ENCODE results near the gene RFTN1. TPM values are rescaled to one million over a fixed set of nuclear protein-coding genes. Genes with fewer than 3 reads are reported as not detected.

Gene RFTN1
- total and polyA plus RNA-seq, 10 of the 15 experiments (the other 5 are each of a cell fraction or from before 2014, with no cell fraction given): 20.6 to 213 (median 147) TPM

GRCh38 chr3:16370872-16371740 is 142.4 kb downstream of the RFTN1 start (continued):
- TF ChIP-seq CEBPB (IDR thresholded peaks at IDR 0.05; ENCODE audit: borderline replicate concordance in 1 of 2, low read depth in 2 of 2, low read length in 2 of 2): no peak
- peak; percentile 72 for TF ChIP-seq MTA2 (IDR thresholded peaks at IDR 0.05; ENCODE audit: low read depth)
- TF ChIP-seq CHD4 (IDR thresholded peaks at IDR 0.05): no peak
- TF ChIP-seq ZSCAN29 (IDR thresholded peaks at IDR 0.05): no peak
- TF ChIP-seq RAD51 (IDR thresholded peaks at IDR 0.05): no peak
- peak; percentile 83 for TF ChIP-seq NR2F1 (conservative IDR thresholded peaks at IDR 0.05)
- TF ChIP-seq MAX (IDR thresholded peaks at IDR 0.05; ENCODE audit: low read depth, low read length): no peak
- no peak for TF ChIP-seq USF1 (IDR thresholded peaks at IDR 0.05; ENCODE audit: borderline replicate concordance, extremely low read length, insufficient read depth, low read depth, low read length)
- TF ChIP-seq JUND (IDR thresholded peaks at IDR 0.05; ENCODE audit: low read depth, low read length): no peak
- no peak for TF ChIP-seq MYB (IDR thresholded peaks at IDR 0.05; ENCODE audit: borderline replicate concordance, low read depth, low read length)
- no peak for TF ChIP-seq RB1 (IDR thresholded peaks at IDR 0.05; ENCODE audit: borderline replicate concordance)
- no peak for TF ChIP-seq CEBPZ (IDR thresholded peaks at IDR 0.05; ENCODE audit: low read depth, low read length)
- no peak for TF ChIP-seq HSF1 (IDR thresholded peaks at IDR 0.05; ENCODE audit: low read depth, low read length)
- TF ChIP-seq BMI1 (IDR thresholded peaks at IDR 0.05; ENCODE audit: borderline replicate concordance): 0 out of 2 replicates have a peak, but pooled peaks have one; percentile 10
- no peak for TF ChIP-seq HDAC6 (IDR thresholded peaks at IDR 0.05; ENCODE audit: unreplicated experiment)
- no peak for TF ChIP-seq TAF1 (IDR thresholded peaks at IDR 0.05; ENCODE audit: borderline replicate concordance, low read depth, low read length)
- no peak for TF ChIP-seq KAT2A (conservative IDR thresholded peaks at IDR 0.05; ENCODE audit: control insufficient read depth, low read depth, low read length)
- 0 out of 2 replicates have a peak, but pooled peaks have one; percentile 46 for TF ChIP-seq CBFB (IDR thresholded peaks at IDR 0.05; ENCODE audit: low read depth)
- no peak; the same call in 1 of the 2 replicates for TF ChIP-seq ESRRA (IDR thresholded peaks at IDR 0.05; ENCODE audit: low read length)
- TF ChIP-seq NRF1 (conservative IDR thresholded peaks at IDR 0.05; ENCODE audit: low read depth, low read length): no peak
- TF ChIP-seq ELK1 (IDR thresholded peaks at IDR 0.05; ENCODE audit: low read depth, low read length): no peak
- 0 out of 2 replicates have a peak, but pooled peaks have one; percentile 47 for TF ChIP-seq CHD1 (IDR thresholded peaks at IDR 0.05; ENCODE audit: low read depth, low read length)
- peak; percentile 28 for TF ChIP-seq JUNB (IDR thresholded peaks at IDR 0.05)
- no peak for TF ChIP-seq HDGF (IDR thresholded peaks at IDR 0.05)
